ENCODE measurements around the gene DEGS2.

Gene DEGS2

GRCh38 chr14:100132903-100133510 lies 26.4 kb downstream of the DEGS2 start:
- no peak for DNase-seq

- DNase-seq: no peak
Measured at GRCh38 chr14:100132161-100132902, 27.1 kb downstream of the DEGS2 start.

GRCh38 chr14:100131181-100131580 lies 28.3 kb downstream of the DEGS2 start:
- no peak for DNase-seq

- DNase-seq: no peak
Measured at GRCh38 chr14:100130521-100130920, 28.9 kb downstream of the DEGS2 start.

GRCh38 chr14:100129161-100129589 lies 30.3 kb downstream of the DEGS2 start:
- no peak for DNase-seq

GRCh38 chr14:100128688-100129087 lies 30.8 kb downstream of the DEGS2 start:
- DNase-seq: no peak

- DNase-seq: no peak
Measured at GRCh38 chr14:100127853-100128455, 31.5 kb downstream of the DEGS2 start.

GRCh38 chr14:100126401-100126800 lies 33.0 kb downstream of the DEGS2 start:
- DNase-seq: no peak

GRCh38 chr14:100124551-100125088 lies 34.8 kb downstream of the DEGS2 start:
- DNase-seq: no peak

GRCh38 chr14:100123618-100124017 lies 35.8 kb downstream of the DEGS2 start:
- no peak for DNase-seq

- DNase-seq: no peak
Measured at GRCh38 chr14:100122481-100123223, 36.8 kb downstream of the DEGS2 start.

- DNase-seq: no peak
Measured at GRCh38 chr14:100121643-100122480, 37.6 kb downstream of the DEGS2 start.

GRCh38 chr14:100120522-100121269 lies 38.7 kb downstream of the DEGS2 start:
- no peak for DNase-seq

GRCh38 chr14:100119251-100119650 lies 40.2 kb downstream of the DEGS2 start:
- DNase-seq: no peak

- DNase-seq: no peak
Measured at GRCh38 chr14:100118396-100119011, 40.9 kb downstream of the DEGS2 start.

- DNase-seq: no peak
Measured at GRCh38 chr14:100117633-100118395, 41.6 kb downstream of the DEGS2 start.

- DNase-seq: no peak
Measured at GRCh38 chr14:100117026-100117425, 42.4 kb downstream of the DEGS2 start.

GRCh38 chr14:100116134-100116533 lies 43.3 kb downstream of the DEGS2 start:
- DNase-seq: no peak

GRCh38 chr14:100115726-100116125 lies 43.7 kb downstream of the DEGS2 start:
- DNase-seq: no peak

GRCh38 chr14:100115236-100115635 lies 44.2 kb downstream of the DEGS2 start:
- DNase-seq: no peak

All from right kidney (tissue), 1 donor.